HG03342 (cell line): ENCODE measurements around the gene AS3MT.
"Not testable (repeated sequence)": the region's sequence is repeated elsewhere in the genome, so short reads cannot be mapped to it uniquely, and the experiment has no call there.

Source experiments
- ATAC-seq: cut with Tn5 transposase; IDR thresholded peaks from one replicate; pipeline ENCODE4 v1.9.1; 2021; ENCODE audit warnings: mild to moderate bottlenecking, moderate library complexity; ENCODE audit not compliant: unreplicated experiment

AS3MT gene

GRCh38 chr10:102869258-102870198, at the start of gene AS3MT:
Gene AS3MT (plus strand): TSS chr10:102869470. CDS start chr10:102869593, 123 bp downstream.
- no peak for ATAC-seq

- ATAC-seq = not testable (repeated sequence)
Observed at GRCh38 chr10:102820008-102820407, 49.3 kb upstream of the AS3MT start.

- no peak for ATAC-seq
Observed at GRCh38 chr10:102822222-102822621, 47.0 kb upstream of the AS3MT start.

GRCh38 chr10:102824664-102825063, 44.6 kb upstream of the AS3MT start:
- no peak for ATAC-seq

GRCh38 chr10:102826148-102826796, 43.0 kb upstream of the AS3MT start:
- ATAC-seq = no peak

GRCh38 chr10:102827597-102827975, 41.7 kb upstream of the AS3MT start:
- ATAC-seq = no peak

- ATAC-seq = no peak
Observed at GRCh38 chr10:102831322-102832071, 37.8 kb upstream of the AS3MT start.

GRCh38 chr10:102832248-102832647, 37.0 kb upstream of the AS3MT start:
- ATAC-seq = no peak

- ATAC-seq = no peak
Observed at GRCh38 chr10:102832987-102833386, 36.3 kb upstream of the AS3MT start.

- ATAC-seq = no peak
Observed at GRCh38 chr10:102834143-102834542, 35.1 kb upstream of the AS3MT start.

- ATAC-seq = peak; percentile 71
Observed at GRCh38 chr10:102835007-102835482, 34.2 kb upstream of the AS3MT start.

- no peak for ATAC-seq
Observed at GRCh38 chr10:102837230-102837721, 32.0 kb upstream of the AS3MT start, which contains the start of gene CYP17A1. Gene CYP17A1 (minus strand): TSS chr10:102837413. CDS start chr10:102837361, 52 bp downstream.

- ATAC-seq = not testable (repeated sequence)
Observed at GRCh38 chr10:102838276-102838927, 30.9 kb upstream of the AS3MT start.

- ATAC-seq = no peak
Observed at GRCh38 chr10:102841827-102842345, 27.4 kb upstream of the AS3MT start.

GRCh38 chr10:102843139-102843538, 26.1 kb upstream of the AS3MT start:
- ATAC-seq = not testable (repeated sequence)

GRCh38 chr10:102844190-102844776, 25.0 kb upstream of the AS3MT start:
- ATAC-seq = not testable (repeated sequence)

GRCh38 chr10:102845352-102845902, 23.8 kb upstream of the AS3MT start:
- ATAC-seq = no peak

- ATAC-seq = no peak
Observed at GRCh38 chr10:102850025-102850518, 19.2 kb upstream of the AS3MT start.

- not testable (repeated sequence) for ATAC-seq
Observed at GRCh38 chr10:102853237-102853636, 16.0 kb upstream of the AS3MT start.
